IMR-90 (cell line): ENCODE results near the gene PKD1L1. TPM values are rescaled to one million over a fixed set of nuclear protein-coding genes. Genes with fewer than 3 reads are reported as not detected.

Source experiments
- ATAC-seq: fragments of 200-7000 bp; cut with Tn5 transposase; 2 replicates; pipeline ENCODE4 v1.9.1; 2020; ENCODE audit warnings: low read depth, mild to moderate bottlenecking, moderate library complexity
- Bru-seq: library from RNA; stranded (reverse); fragments of 400-500 nt; gene quantifications from one replicate; lab custom pipeline; 2021; lab: Mats Ljungman, UMichigan
- BruChase-seq, 2 experiments: library from RNA; stranded (reverse); fragments of 400-500 nt; gene quantifications; one replicate each; lab custom pipeline; 2021; lab: Mats Ljungman, UMichigan
- BruUV-seq: library from RNA; stranded (reverse); fragments of 400-500 nt; replicated peaks from 2 replicates; lab custom pipeline; 2021; lab: Mats Ljungman, UMichigan
- CTCF ChIA-PET: fragments of 300-600 bp; formaldehyde crosslinking; extraction: SDS; loops from one replicate; lab custom pipeline; 2021; ENCODE audit warnings: antibody characterized with exemption; lab: Yijun Ruan, JAX
- POLR2A ChIA-PET: fragments of 300-600 bp; sonication (Branson Sonifier 250); formaldehyde crosslinking; loops from one replicate; lab custom pipeline; 2022; ENCODE audit warnings: antibody characterized with exemption; ENCODE audit not compliant: unreplicated experiment; lab: Charles Lee
- DNase-seq: peaks from one replicate; pipeline ENCODE4 v3.0.0; 2013
- H2AFZ ChIP-seq: replicated peaks from 2 replicates; pipeline ENCODE3; 2013; ENCODE audit warnings: low read length, mild to moderate bottlenecking; ENCODE audit not compliant: poor library complexity
- H2AK5ac ChIP-seq: 2 replicates; pipeline ENCODE4 v1.6.1; 2013; ENCODE audit warnings: low read depth, low read length, inconsistent platforms
- H2AK9ac ChIP-seq: replicated peaks from 2 replicates; pipeline ENCODE3; 2013; ENCODE audit warnings: mild to moderate bottlenecking, low read depth, low read length, moderate library complexity; ENCODE audit not compliant: poor library complexity
- H2BK120ac ChIP-seq: 2 replicates; pipeline ENCODE4 v1.6.1; 2013; ENCODE audit warnings: low read depth, low read length, inconsistent platforms
- H2BK15ac ChIP-seq: 3 replicates; pipeline ENCODE4 v1.6.1; 2013; ENCODE audit warnings: low read depth, low read length, inconsistent platforms
- H2BK20ac ChIP-seq: 2 replicates; pipeline ENCODE4 v1.6.1; 2013; ENCODE audit warnings: low read depth, mild to moderate bottlenecking, inconsistent platforms, low read length, moderate library complexity
- H2BK5ac ChIP-seq: 2 replicates; pipeline ENCODE4 v1.6.1; 2013; ENCODE audit warnings: mild to moderate bottlenecking, low read depth, low read length, inconsistent platforms; ENCODE audit not compliant: poor library complexity, severe bottlenecking
- H3K14ac ChIP-seq: replicated peaks from 2 replicates; pipeline ENCODE4 v1.6.1; 2013; ENCODE audit warnings: low read depth, low read length, inconsistent platforms
- H3K18ac ChIP-seq: 2 replicates; pipeline ENCODE4 v1.6.1; 2013; ENCODE audit warnings: low read depth, low read length, control low read depth
- H3K23ac ChIP-seq: 2 replicates; pipeline ENCODE4 v1.6.1; 2013; ENCODE audit warnings: low read depth, low read length, inconsistent platforms
- H3K27ac ChIP-seq: 2 replicates; pipeline ENCODE4 v1.5.1; 2013; ENCODE audit warnings: mild to moderate bottlenecking, control low read depth, low read length; ENCODE audit not compliant: insufficient read depth
- H3K27me3 ChIP-seq: 2 replicates; pipeline ENCODE4 v1.6.1; 2013; ENCODE audit warnings: low read length; ENCODE audit not compliant: control insufficient read depth, insufficient read depth
- H3K36me3 ChIP-seq: 2 replicates; pipeline ENCODE4 v1.6.1; 2013; ENCODE audit warnings: low read length, mixed read lengths; ENCODE audit not compliant: control insufficient read depth, insufficient read depth
- H3K4ac ChIP-seq: 2 replicates; pipeline ENCODE4 v1.6.1; 2013; ENCODE audit warnings: low read depth, low read length, inconsistent platforms
- H3K4me1 ChIP-seq: 2 replicates; pipeline ENCODE4 v1.6.1; 2013; ENCODE audit warnings: low read length, mixed read lengths; ENCODE audit not compliant: control insufficient read depth, insufficient read depth
- H3K4me2 ChIP-seq: 2 replicates; pipeline ENCODE4 v1.6.1; 2013; ENCODE audit warnings: low read depth, mild to moderate bottlenecking, control low read depth, low read length, moderate library complexity
- H3K4me3 ChIP-seq: 2 replicates; pipeline ENCODE4 v1.5.1; 2013; ENCODE audit warnings: low read depth, mild to moderate bottlenecking, control low read depth, low read length, moderate library complexity; ENCODE audit not compliant: insufficient read depth
- H3K56ac ChIP-seq: 2 replicates; pipeline ENCODE4 v1.6.1; 2013; ENCODE audit warnings: low read length, inconsistent platforms; ENCODE audit not compliant: insufficient read depth; ENCODE audit errors: extremely low read depth
- H3K79me1 ChIP-seq, 2 experiments: 2 replicates each; pipeline ENCODE4 v1.6.1; 2013; ENCODE audit warnings: low read length in 2 of 2, inconsistent platforms in 1 of 2, low read depth in 1 of 2
- H3K9ac ChIP-seq: 2 replicates; pipeline ENCODE4 v1.6.1; 2013; ENCODE audit warnings: low read depth, low read length, control low read depth
- H3K9me1 ChIP-seq: 2 replicates; pipeline ENCODE4 v1.6.1; 2013; ENCODE audit warnings: low read length, inconsistent platforms; ENCODE audit not compliant: insufficient read depth
- H3K9me3 ChIP-seq: 2 replicates; pipeline ENCODE4 v1.6.1; 2013; ENCODE audit warnings: low read length; ENCODE audit not compliant: control insufficient read depth, insufficient read depth
- H4K20me1 ChIP-seq: 2 replicates; pipeline ENCODE4 v1.6.1; 2013; ENCODE audit warnings: low read length, inconsistent platforms; ENCODE audit not compliant: insufficient read depth
- H4K5ac ChIP-seq: 2 replicates; pipeline ENCODE4 v1.6.1; 2013; ENCODE audit warnings: mild to moderate bottlenecking, low read depth, low read length, control low read depth
- H4K8ac ChIP-seq, 2 experiments: 2 replicates each; pipeline ENCODE4 v1.6.1; 2013; ENCODE audit warnings: low read depth in 2 of 2, low read length in 2 of 2, control low read depth in 1 of 2, inconsistent platforms in 1 of 2
- H4K91ac ChIP-seq: 2 replicates; pipeline ENCODE4 v1.6.1; 2013; ENCODE audit warnings: low read depth, low read length, inconsistent platforms; ENCODE audit not compliant: insufficient read depth
- BHLHE40 ChIP-seq: fragments of 150-350 bp; IDR thresholded peaks from 2 replicates; pipeline ENCODE4 v1.6.1; 2016; ENCODE audit warnings: mild to moderate bottlenecking, low read depth, low read length
- CEBPB ChIP-seq: IDR thresholded peaks from 2 replicates; pipeline ENCODE4 v1.6.1; 2012; ENCODE audit warnings: low read depth, low read length, improper control_type of control experiment
- CHD1 ChIP-seq: IDR thresholded peaks from 2 replicates; pipeline ENCODE4 v1.6.1; 2012; ENCODE audit warnings: low read depth, low read length, improper control_type of control experiment
- FOS ChIP-seq: fragments of 150-350 bp; IDR thresholded peaks from 2 replicates; pipeline ENCODE4 v1.6.1; 2016; ENCODE audit warnings: low read depth, low read length
- POLR2A ChIP-seq: IDR thresholded peaks from 2 replicates; pipeline ENCODE4 v1.6.1; 2012; ENCODE audit warnings: mild to moderate bottlenecking, low read depth, low read length
- SMC3 ChIP-seq: fragments of 150-350 bp; IDR thresholded peaks from 2 replicates; pipeline ENCODE4 v1.6.1; 2016; ENCODE audit warnings: low read depth, mild to moderate bottlenecking, antibody characterized with exemption, low read length, moderate library complexity
- WGBS, 2 experiments: methylation state at CpG; one replicate each; pipeline versions ENCODE4 v1.1.5 to v1.1.7; 2013; ENCODE audit warnings: missing lambda C conversion rate in 2 of 2; ENCODE audit not compliant: insufficient read length in 1 of 2; ENCODE audit errors: extremely low coverage in 2 of 2; 5-methylcytosine and 5-hydroxymethylcytosine counted together
- dilution Hi-C: fragments of 300-500 bp; cut with HindIII; formaldehyde crosslinking; loops from one replicate; pipeline ENCODE4 v1.14.3; 2018; ENCODE audit warnings: low sequenced_read_pairs; ENCODE audit not compliant: unreplicated experiment
- in situ Hi-C: fragments of 300-500 bp; cut with MboI; formaldehyde crosslinking; loops from 3 replicates; pipeline ENCODE4 v1.14.3; 2019; ENCODE audit warnings: low sequenced_read_pairs, inconsistent platforms, mixed read lengths
- intact Hi-C: fragments of 100-400 bp; cut with micrococcal nuclease; formaldehyde crosslinking; loops from 2 replicates; pipeline ENCODE4 v1.10.0; 2022
- long read RNA-seq: library from polyadenylated mRNA; unstranded; transcript quantifications from one replicate; pipeline ENCODE4 v2.0.0, GENCODE V29; 2021; ENCODE audit not compliant: unreplicated experiment
- polyA plus RNA-seq, 3 experiments: library from polyadenylated mRNA; depleted of rRNA; stranded (reverse); fragments of >200 nt; gene quantifications; 2 replicates each; pipeline ENCODE4 v1.2.3, GENCODE V29; 2012; ENCODE audit warnings: low replicate concordance in 1 of 3
- total RNA-seq: library from RNA; depleted of rRNA; stranded (reverse); fragments of >200 nt; gene quantifications from 2 replicates; pipeline ENCODE4 v1.2.3, GENCODE V29; 2012; rRNA removed
- TF ChIP-seq, protein P1 (sequence below): fragments of 150-350 bp; IDR thresholded peaks from 2 replicates; pipeline ENCODE4 v1.6.1; 2016; ENCODE audit warnings: low read depth, mild to moderate bottlenecking, low read length, moderate library complexity, borderline replicate concordance
- TF ChIP-seq, protein P2 (sequence below): conservative IDR thresholded peaks from 2 replicates; pipeline ENCODE4 v1.5.1; 2012; ENCODE audit warnings: mild to moderate bottlenecking, low read depth, low read length, improper control_type of control experiment

PKD1L1 gene, protein sequence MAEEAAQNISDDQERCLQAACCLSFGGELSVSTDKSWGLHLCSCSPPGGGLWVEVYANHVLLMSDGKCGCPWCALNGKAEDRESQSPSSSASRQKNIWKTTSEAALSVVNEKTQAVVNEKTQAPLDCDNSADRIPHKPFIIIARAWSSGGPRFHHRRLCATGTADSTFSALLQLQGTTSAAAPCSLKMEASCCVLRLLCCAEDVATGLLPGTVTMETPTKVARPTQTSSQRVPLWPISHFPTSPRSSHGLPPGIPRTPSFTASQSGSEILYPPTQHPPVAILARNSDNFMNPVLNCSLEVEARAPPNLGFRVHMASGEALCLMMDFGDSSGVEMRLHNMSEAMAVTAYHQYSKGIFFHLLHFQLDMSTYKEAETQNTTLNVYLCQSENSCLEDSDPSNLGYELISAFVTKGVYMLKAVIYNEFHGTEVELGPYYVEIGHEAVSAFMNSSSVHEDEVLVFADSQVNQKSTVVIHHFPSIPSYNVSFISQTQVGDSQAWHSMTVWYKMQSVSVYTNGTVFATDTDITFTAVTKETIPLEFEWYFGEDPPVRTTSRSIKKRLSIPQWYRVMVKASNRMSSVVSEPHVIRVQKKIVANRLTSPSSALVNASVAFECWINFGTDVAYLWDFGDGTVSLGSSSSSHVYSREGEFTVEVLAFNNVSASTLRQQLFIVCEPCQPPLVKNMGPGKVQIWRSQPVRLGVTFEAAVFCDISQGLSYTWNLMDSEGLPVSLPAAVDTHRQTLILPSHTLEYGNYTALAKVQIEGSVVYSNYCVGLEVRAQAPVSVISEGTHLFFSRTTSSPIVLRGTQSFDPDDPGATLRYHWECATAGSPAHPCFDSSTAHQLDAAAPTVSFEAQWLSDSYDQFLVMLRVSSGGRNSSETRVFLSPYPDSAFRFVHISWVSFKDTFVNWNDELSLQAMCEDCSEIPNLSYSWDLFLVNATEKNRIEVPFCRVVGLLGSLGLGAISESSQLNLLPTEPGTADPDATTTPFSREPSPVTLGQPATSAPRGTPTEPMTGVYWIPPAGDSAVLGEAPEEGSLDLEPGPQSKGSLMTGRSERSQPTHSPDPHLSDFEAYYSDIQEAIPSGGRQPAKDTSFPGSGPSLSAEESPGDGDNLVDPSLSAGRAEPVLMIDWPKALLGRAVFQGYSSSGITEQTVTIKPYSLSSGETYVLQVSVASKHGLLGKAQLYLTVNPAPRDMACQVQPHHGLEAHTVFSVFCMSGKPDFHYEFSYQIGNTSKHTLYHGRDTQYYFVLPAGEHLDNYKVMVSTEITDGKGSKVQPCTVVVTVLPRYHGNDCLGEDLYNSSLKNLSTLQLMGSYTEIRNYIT (N-terminal part only)
- total RNA-seq (under 0.01 TPM in 2 replicates), polyA plus RNA-seq (2012; rRNA removed) (0.03 and 0.15 TPM in 2 replicates), Bru-seq, nascent RNA (percentile 14 among the genes with signal in this experiment), BruChase-seq, experiment 1, labeled RNA remaining after a 6-hour chase (percentile 15 among the genes with signal in this experiment), BruChase-seq, experiment 2, labeled RNA remaining after a 2-hour chase (percentile 16 among the genes with signal in this experiment)
- polyA plus RNA-seq (2012; cell fraction: cytosol; rRNA removed): 0.10 TPM in 1 of 2 replicates, not detected in the other
- 0.05 and 0.27 TPM in 2 replicates for polyA plus RNA-seq (2012; cell fraction: nucleus; rRNA removed; ENCODE audit: low replicate concordance)
- long read RNA-seq, partial matches to known transcripts: 0 of 1 reads
- long read RNA-seq, other reads (novel, unspliced or antisense): 1 of 1 reads

DNA sequence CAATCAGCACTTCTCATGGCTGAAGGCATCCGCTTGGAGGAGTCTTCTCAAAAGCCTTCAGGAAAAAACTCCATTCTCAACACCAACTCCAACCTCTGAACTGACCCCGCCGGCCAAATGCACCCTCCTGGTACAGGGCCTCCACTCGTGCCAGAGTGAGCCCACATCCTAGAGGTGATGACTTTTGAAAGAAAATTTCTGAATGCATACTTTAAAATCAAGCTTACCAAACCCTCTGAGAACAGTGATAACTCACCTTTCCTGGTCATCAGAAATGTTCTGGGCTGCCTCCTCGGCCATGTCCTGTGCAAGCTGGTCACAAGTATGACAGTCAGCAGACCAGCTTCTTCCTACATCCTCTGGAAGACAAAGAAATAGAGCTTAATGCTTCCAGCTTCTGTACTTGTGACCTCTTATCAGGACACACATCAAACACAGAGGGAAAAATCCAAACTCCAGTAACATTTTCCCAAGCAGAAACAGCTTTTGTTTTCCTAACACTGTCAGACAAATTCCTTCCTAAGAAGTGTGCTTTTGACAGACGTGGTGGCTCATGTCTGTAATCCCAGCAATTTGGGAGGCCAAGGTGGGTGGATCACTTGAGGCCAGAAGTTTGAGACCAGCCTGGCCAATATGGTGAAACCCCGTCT, at the start of gene PKD1L1:
TSS of gene PKD1L1 (minus strand) at position 326 of the 650 bp plus-strand sequence. CDS start at position 300, 26 bp downstream.
- Histone ChIP-seq H4K91ac (no peak within 1 kb of the TSS), H3K36me3 (no peaks in the 10 kb centered on the region), H3K23ac (no peak within 1 kb of the TSS), H3K9ac (no peak within 1 kb of the TSS), H3K4me1 (peaks cover 2% of the 10 kb centered on the region), H3K9me3 (no peaks in the 10 kb centered on the region), H4K5ac (no peak within 1 kb of the TSS), H3K27me3 (no peaks in the 10 kb centered on the region), H4K20me1 (no peaks in the 10 kb centered on the region), H3K56ac (no peak within 1 kb of the TSS), H3K9me1 (peaks cover 8% of the 10 kb centered on the region), H3K79me1 (no peaks in the 10 kb centered on the region), H4K8ac (no peak within 1 kb of the TSS), H3K27ac (no peak within 1 kb of the TSS), H2BK20ac (no peak within 1 kb of the TSS), H2AK9ac (no peak within 1 kb of the TSS), H3K4ac (no peak within 1 kb of the TSS), H3K14ac (no peak within 1 kb of the TSS), H2AFZ (no peak within 1 kb of the TSS), H2BK120ac (peak within 1 kb of the TSS; percentile 28; the same call in 1 of the 2 replicates), H3K4me2 (no peak within 1 kb of the TSS), H2BK15ac (no peak within 1 kb of the TSS), H3K4me3 (no peak within 1 kb of the TSS), H2BK5ac (no peak within 1 kb of the TSS), H3K18ac (no peak within 1 kb of the TSS), H2AK5ac (peak within 1 kb of the TSS; percentile 49; the same call in 1 of the 2 replicates)
- CTCF ChIA-PET: interaction anchor here (0.5 to 1.4 kb wide), 3 partner anchors 44 to 376 kb away, joined by 3 to 4 read pairs (median 3); no protein-coding TSS in a partner anchor
- DNase-seq (no peak), ATAC-seq (no peak)
- no TSS peak for BruUV-seq
- POLR2A ChIA-PET: no interaction called here
- 65% methylated on average over 2 of the region's 7 CpGs; no CpG with 5 or more reads in 1 of the 2 experiments for WGBS, 2 experiments
- in situ Hi-C loops (loop anchor here (10.0 kb wide), 2 partner anchors 513 to 683 kb away; no protein-coding TSS in a partner anchor), intact Hi-C loops (loop anchor here (10.0 kb wide), 2 partner anchors 363 to 683 kb away; partner anchors contain the start of gene TNS3), dilution Hi-C loops (no loop called here)
- TF ChIP-seq FOS: no peak
- TF ChIP-seq BHLHE40: no peak
- TF ChIP-seq, protein P1, sequence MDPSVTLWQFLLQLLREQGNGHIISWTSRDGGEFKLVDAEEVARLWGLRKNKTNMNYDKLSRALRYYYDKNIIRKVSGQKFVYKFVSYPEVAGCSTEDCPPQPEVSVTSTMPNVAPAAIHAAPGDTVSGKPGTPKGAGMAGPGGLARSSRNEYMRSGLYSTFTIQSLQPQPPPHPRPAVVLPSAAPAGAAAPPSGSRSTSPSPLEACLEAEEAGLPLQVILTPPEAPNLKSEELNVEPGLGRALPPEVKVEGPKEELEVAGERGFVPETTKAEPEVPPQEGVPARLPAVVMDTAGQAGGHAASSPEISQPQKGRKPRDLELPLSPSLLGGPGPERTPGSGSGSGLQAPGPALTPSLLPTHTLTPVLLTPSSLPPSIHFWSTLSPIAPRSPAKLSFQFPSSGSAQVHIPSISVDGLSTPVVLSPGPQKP: no peak
- no peak for TF ChIP-seq CHD1
- TF ChIP-seq CEBPB: no peak
- TF ChIP-seq SMC3: no peak
- TF ChIP-seq POLR2A: no peak
- TF ChIP-seq, protein P2, sequence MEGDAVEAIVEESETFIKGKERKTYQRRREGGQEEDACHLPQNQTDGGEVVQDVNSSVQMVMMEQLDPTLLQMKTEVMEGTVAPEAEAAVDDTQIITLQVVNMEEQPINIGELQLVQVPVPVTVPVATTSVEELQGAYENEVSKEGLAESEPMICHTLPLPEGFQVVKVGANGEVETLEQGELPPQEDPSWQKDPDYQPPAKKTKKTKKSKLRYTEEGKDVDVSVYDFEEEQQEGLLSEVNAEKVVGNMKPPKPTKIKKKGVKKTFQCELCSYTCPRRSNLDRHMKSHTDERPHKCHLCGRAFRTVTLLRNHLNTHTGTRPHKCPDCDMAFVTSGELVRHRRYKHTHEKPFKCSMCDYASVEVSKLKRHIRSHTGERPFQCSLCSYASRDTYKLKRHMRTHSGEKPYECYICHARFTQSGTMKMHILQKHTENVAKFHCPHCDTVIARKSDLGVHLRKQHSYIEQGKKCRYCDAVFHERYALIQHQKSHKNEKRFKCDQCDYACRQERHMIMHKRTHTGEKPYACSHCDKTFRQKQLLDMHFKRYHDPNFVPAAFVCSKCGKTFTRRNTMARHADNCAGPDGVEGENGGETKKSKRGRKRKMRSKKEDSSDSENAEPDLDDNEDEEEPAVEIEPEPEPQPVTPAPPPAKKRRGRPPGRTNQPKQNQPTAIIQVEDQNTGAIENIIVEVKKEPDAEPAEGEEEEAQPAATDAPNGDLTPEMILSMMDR: no peak
